ENCODE measurements around the gene CEP78. TPM values are rescaled to one million over a fixed set of nuclear protein-coding genes. Genes with fewer than 3 reads are reported as not detected.
A peak's percentile ranks its signal among the peaks of the same experiment; 100 is the strongest.

Gene CEP78
- total RNA-seq, 1 donor: 16.6 TPM

DNA sequence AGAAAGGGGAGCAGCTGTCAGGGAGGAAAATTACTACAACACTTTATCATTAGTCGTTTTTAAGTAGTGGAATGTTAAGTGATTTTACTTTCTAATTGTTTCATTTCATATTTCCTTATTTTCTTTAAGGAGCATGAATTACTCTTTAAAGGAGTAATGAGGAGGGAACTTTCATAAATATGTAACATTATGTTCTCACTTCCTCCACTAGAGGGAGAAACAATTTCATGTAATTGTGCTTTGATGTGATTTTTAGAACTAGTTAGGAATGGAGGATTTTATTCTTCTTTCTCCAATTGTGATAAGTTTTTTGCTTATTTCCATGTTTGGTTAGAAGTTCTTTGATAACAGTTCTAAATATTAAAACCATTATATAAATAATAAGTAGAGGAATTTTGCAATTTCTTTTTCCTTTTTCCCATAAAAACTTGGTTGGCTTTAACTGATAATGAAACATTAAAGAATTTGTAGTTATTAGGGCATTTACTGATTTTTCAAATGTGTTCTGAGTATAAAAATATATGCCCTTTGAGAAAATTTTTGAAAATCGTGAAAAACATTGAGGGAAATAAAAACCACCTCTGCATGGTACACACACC is 25.6 kb downstream of the CEP78 start:
- Histone ChIP-seq H2AFZ (ENCODE audit: low read length) (no peak overlapping the region), H3K4me2 (ENCODE audit: insufficient read depth, low read length) (no peak overlapping the region), H3K27ac (ENCODE audit: low read depth, low read length) (no peak overlapping the region), H3K36me3 (ENCODE audit: insufficient read depth, low read length) (peaks cover 13% of the 10 kb centered on the region), H3K79me2 (ENCODE audit: insufficient read depth, low read length) (no peaks in the 10 kb centered on the region), H4K20me1 (ENCODE audit: insufficient read depth, low read length) (no peaks in the 10 kb centered on the region), H3K9me3 (ENCODE audit: low read depth, low read length) (no peaks in the 10 kb centered on the region), H3K4me3 (ENCODE audit: insufficient read depth, low read length) (no peak overlapping the region), H3K27me3 (ENCODE audit: insufficient read depth, low read length) (no peaks in the 10 kb centered on the region), H3K4me1 (ENCODE audit: insufficient read depth, low read length) (no peaks in the 10 kb centered on the region)
- DNase-seq (ENCODE audit: insufficient read length, low spot score, missing footprints): no peak
- TF ChIP-seq, protein P1, sequence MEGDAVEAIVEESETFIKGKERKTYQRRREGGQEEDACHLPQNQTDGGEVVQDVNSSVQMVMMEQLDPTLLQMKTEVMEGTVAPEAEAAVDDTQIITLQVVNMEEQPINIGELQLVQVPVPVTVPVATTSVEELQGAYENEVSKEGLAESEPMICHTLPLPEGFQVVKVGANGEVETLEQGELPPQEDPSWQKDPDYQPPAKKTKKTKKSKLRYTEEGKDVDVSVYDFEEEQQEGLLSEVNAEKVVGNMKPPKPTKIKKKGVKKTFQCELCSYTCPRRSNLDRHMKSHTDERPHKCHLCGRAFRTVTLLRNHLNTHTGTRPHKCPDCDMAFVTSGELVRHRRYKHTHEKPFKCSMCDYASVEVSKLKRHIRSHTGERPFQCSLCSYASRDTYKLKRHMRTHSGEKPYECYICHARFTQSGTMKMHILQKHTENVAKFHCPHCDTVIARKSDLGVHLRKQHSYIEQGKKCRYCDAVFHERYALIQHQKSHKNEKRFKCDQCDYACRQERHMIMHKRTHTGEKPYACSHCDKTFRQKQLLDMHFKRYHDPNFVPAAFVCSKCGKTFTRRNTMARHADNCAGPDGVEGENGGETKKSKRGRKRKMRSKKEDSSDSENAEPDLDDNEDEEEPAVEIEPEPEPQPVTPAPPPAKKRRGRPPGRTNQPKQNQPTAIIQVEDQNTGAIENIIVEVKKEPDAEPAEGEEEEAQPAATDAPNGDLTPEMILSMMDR (IDR thresholded peaks at IDR 0.05; ENCODE audit: extremely low read depth, low read depth, low read length): peak; percentile 64

DNA sequence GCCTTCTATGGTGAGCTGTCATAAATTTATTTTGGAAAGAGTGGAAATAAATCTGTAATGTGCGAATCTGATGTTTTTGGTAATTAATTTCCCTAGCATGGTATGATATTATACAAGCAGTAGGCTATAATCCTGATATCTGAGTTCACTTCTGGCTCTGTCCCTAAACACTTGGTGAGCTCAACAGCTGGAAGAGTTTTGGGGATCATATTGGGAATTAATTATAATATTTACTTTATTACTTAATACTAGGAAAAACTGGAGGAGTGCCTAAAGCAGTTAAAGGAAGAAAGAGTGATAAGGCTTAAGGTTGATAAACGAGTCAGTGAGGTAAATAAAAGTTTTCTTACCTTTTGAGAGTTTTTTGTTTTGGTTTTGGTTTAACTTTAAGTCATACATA is 26.8 kb downstream of the CEP78 start:
- Histone ChIP-seq H3K9me3 (ENCODE audit: low read depth, low read length) (no peaks in the 10 kb centered on the region), H4K20me1 (ENCODE audit: insufficient read depth, low read length) (no peaks in the 10 kb centered on the region), H3K27ac (ENCODE audit: low read depth, low read length) (no peak overlapping the region), H3K79me2 (ENCODE audit: insufficient read depth, low read length) (no peaks in the 10 kb centered on the region), H3K27me3 (ENCODE audit: insufficient read depth, low read length) (no peaks in the 10 kb centered on the region), H3K4me2 (ENCODE audit: insufficient read depth, low read length) (no peak overlapping the region), H2AFZ (ENCODE audit: low read length) (no peak overlapping the region), H3K36me3 (ENCODE audit: insufficient read depth, low read length) (peaks cover 24% of the 10 kb centered on the region), H3K4me1 (ENCODE audit: insufficient read depth, low read length) (no peaks in the 10 kb centered on the region), H3K4me3 (ENCODE audit: insufficient read depth, low read length) (no peak overlapping the region)
- TF ChIP-seq, protein P1 (IDR thresholded peaks at IDR 0.05; ENCODE audit: extremely low read depth, low read depth, low read length): no peak
- DNase-seq (ENCODE audit: insufficient read length, low spot score, missing footprints): no peak

DNA sequence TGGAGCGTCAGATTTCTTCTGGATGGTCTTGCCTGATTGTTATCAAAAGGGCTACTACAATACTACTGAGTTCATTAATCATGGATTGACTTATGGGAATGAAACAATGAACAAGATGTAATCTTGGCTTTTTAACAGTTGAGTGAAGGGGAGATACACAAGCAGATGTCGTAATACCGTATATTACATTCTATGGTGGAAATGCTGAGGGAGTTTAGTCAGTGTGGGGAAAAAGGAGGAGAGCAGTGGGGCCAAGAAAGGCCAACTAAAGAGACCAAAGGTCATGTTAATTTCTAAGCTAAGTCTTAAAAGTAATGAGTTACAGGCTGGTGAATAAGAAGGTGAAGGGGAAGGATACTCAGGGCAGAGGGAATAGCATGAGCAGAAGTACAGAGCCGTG is 32.0 kb downstream of the CEP78 start:
- no peak overlapping the region for H3K4me2 ChIP-seq (ENCODE audit: insufficient read depth, low read length)
- DNase-seq (ENCODE audit: insufficient read length, low spot score, missing footprints): no peak
- H4K20me1 ChIP-seq (ENCODE audit: insufficient read depth, low read length): no peaks in the 10 kb centered on the region
- H3K4me3 ChIP-seq (ENCODE audit: insufficient read depth, low read length): no peak overlapping the region
- TF ChIP-seq, protein P1 (IDR thresholded peaks at IDR 0.05; ENCODE audit: extremely low read depth, low read depth, low read length): no peak
- no peaks in the 10 kb centered on the region for H3K9me3 ChIP-seq (ENCODE audit: low read depth, low read length)
- H3K79me2 ChIP-seq (ENCODE audit: insufficient read depth, low read length): no peaks in the 10 kb centered on the region
- H2AFZ ChIP-seq (ENCODE audit: low read length): no peak overlapping the region
- H3K36me3 ChIP-seq (ENCODE audit: insufficient read depth, low read length): peaks cover 24% of the 10 kb centered on the region
- no peaks in the 10 kb centered on the region for H3K4me1 ChIP-seq (ENCODE audit: insufficient read depth, low read length)
- no peak overlapping the region for H3K27ac ChIP-seq (ENCODE audit: low read depth, low read length)
- no peaks in the 10 kb centered on the region for H3K27me3 ChIP-seq (ENCODE audit: insufficient read depth, low read length)

DNA sequence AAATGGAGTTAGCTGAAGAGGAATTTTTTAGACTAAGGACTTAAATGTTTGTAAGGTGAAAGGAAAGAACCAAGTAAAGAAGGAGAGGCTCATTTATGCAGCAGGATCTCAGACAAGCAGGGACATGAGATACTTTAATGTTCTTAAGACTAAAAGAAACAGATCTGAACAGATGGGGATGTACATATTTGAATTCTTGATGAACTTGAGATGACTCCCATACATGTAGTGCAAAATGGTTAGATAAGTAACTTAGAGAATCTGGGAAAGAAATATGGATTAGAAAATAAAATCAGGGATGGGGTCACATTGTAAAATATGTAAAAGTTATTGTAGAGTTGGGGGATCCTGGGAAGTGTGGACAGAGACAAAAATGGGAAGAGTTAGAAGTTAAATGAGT is 33.9 kb downstream of the CEP78 start:
- no peak overlapping the region for H3K27ac ChIP-seq (ENCODE audit: low read depth, low read length)
- TF ChIP-seq, protein P1 (IDR thresholded peaks at IDR 0.05; ENCODE audit: extremely low read depth, low read depth, low read length): no peak
- H3K4me2 ChIP-seq (ENCODE audit: insufficient read depth, low read length): no peak overlapping the region

More for the DNA sequence above, 33.9 kb downstream of the CEP78 start:
- H2AFZ ChIP-seq (ENCODE audit: low read length): no peak overlapping the region
- H3K36me3 ChIP-seq (ENCODE audit: insufficient read depth, low read length): peaks cover 24% of the 10 kb centered on the region
- H3K27me3 ChIP-seq (ENCODE audit: insufficient read depth, low read length): no peaks in the 10 kb centered on the region
- no peaks in the 10 kb centered on the region for H3K4me1 ChIP-seq (ENCODE audit: insufficient read depth, low read length)
- no peaks in the 10 kb centered on the region for H3K79me2 ChIP-seq (ENCODE audit: insufficient read depth, low read length)
- H4K20me1 ChIP-seq (ENCODE audit: insufficient read depth, low read length): no peaks in the 10 kb centered on the region
- H3K4me3 ChIP-seq (ENCODE audit: insufficient read depth, low read length): no peak overlapping the region
- DNase-seq (ENCODE audit: insufficient read length, low spot score, missing footprints): peak; percentile 60
- H3K9me3 ChIP-seq (ENCODE audit: low read depth, low read length): no peaks in the 10 kb centered on the region

Data from osteoblast (primary cell).